Glutamatergic neuron (in vitro differentiated cells): ENCODE results near the gene WDTC1. TPM values are rescaled to one million over a fixed set of nuclear protein-coding genes. Genes with fewer than 3 reads are reported as not detected.

Experiments
- DNase-seq: peaks from one replicate; pipeline ENCODE4 v3.0.0; 2022
- H3K27ac Mint-ChIP-seq: one replicate; pipeline ENCODE4 v1.8.0; 2020; ENCODE audit warnings: mild to moderate bottlenecking, mixed read lengths, inconsistent platforms; ENCODE audit not compliant: unreplicated experiment
- H3K27me3 Mint-ChIP-seq: one replicate; pipeline ENCODE4 v1.8.0; 2020; ENCODE audit warnings: mild to moderate bottlenecking, moderate library complexity, mixed read lengths, inconsistent platforms; ENCODE audit not compliant: unreplicated experiment
- H3K36me3 Mint-ChIP-seq: one replicate; pipeline ENCODE4 v1.8.0; 2020; ENCODE audit warnings: mild to moderate bottlenecking, mixed read lengths, inconsistent platforms; ENCODE audit not compliant: unreplicated experiment
- H3K4me1 Mint-ChIP-seq: one replicate; pipeline ENCODE4 v1.8.0; 2020; ENCODE audit warnings: mild to moderate bottlenecking, low read depth, mixed read lengths, inconsistent platforms; ENCODE audit not compliant: unreplicated experiment
- H3K4me3 Mint-ChIP-seq: one replicate; pipeline ENCODE4 v1.8.0; 2020; ENCODE audit warnings: mild to moderate bottlenecking, mixed read lengths, inconsistent platforms; ENCODE audit not compliant: unreplicated experiment
- H3K9me3 Mint-ChIP-seq: one replicate; pipeline ENCODE4 v1.8.0; 2020; ENCODE audit warnings: mild to moderate bottlenecking, moderate library complexity, mixed read lengths, inconsistent platforms; ENCODE audit not compliant: unreplicated experiment
- CTCF ChIP-seq: fragments of 200-600 bp; sonication (generic); IDR thresholded peaks from one replicate; pipeline ENCODE4 v1.5.0; 2021; ENCODE audit not compliant: partially characterized antibody, unreplicated experiment
- total RNA-seq: library from RNA; stranded (reverse); fragmentation: NEBNext Ultra II Directional; extraction: Animal tissue kit (Norgen Biotek cat#: 25700); gene quantifications from one replicate; pipeline ENCODE4 v1.2.1, GENCODE V29; 2021; ENCODE audit not compliant: unreplicated experiment

WDTC1 gene
- total RNA-seq, 1 donor from 2014 or later, result 49.4 TPM

- DNase-seq, result no peak
- Mint-ChIP-seq H3K27me3 (no peaks in the 10 kb centered on the region), H3K4me1 (no peaks in the 10 kb centered on the region), H3K4me3 (no peak overlapping the region), H3K9me3 (peaks cover 1% of the 10 kb centered on the region), H3K27ac (no peak overlapping the region), H3K36me3 (no peaks in the 10 kb centered on the region)
- no peak for TF ChIP-seq CTCF
Observed at GRCh38 chr1:27253596-27253995, 19.2 kb downstream of the WDTC1 start.

- no peak overlapping the region for H3K4me3 Mint-ChIP-seq
- DNase-seq, result no peak
- H3K27me3 Mint-ChIP-seq, result no peaks in the 10 kb centered on the region
- H3K27ac Mint-ChIP-seq, result no peak overlapping the region
- no peaks in the 10 kb centered on the region for H3K4me1 Mint-ChIP-seq
- H3K36me3 Mint-ChIP-seq, result no peaks in the 10 kb centered on the region
- peaks cover 1% of the 10 kb centered on the region for H3K9me3 Mint-ChIP-seq
- TF ChIP-seq CTCF, result no peak
Observed at GRCh38 chr1:27255136-27255535, 20.7 kb downstream of the WDTC1 start.

GRCh38 chr1:27257155-27257554 lies 22.7 kb downstream of the WDTC1 start:
- H3K4me3 Mint-ChIP-seq, result no peak overlapping the region
- H3K36me3 Mint-ChIP-seq, result peaks cover 6% of the 10 kb centered on the region
- no peak for DNase-seq
- H3K9me3 Mint-ChIP-seq, result peaks cover 1% of the 10 kb centered on the region
- TF ChIP-seq CTCF, result no peak
- no peaks in the 10 kb centered on the region for H3K27me3 Mint-ChIP-seq
- H3K4me1 Mint-ChIP-seq, result no peaks in the 10 kb centered on the region
- H3K27ac Mint-ChIP-seq, result no peak overlapping the region

GRCh38 chr1:27258598-27258997 lies 24.2 kb downstream of the WDTC1 start:
- Mint-ChIP-seq H3K4me1 (no peaks in the 10 kb centered on the region), H3K9me3 (no peaks in the 10 kb centered on the region), H3K27me3 (no peaks in the 10 kb centered on the region), H3K4me3 (no peak overlapping the region), H3K27ac (no peak overlapping the region), H3K36me3 (peaks cover 6% of the 10 kb centered on the region)
- no peak for TF ChIP-seq CTCF
- DNase-seq, result no peak

- Mint-ChIP-seq H3K4me3 (no peak overlapping the region), H3K4me1 (no peaks in the 10 kb centered on the region), H3K27ac (no peak overlapping the region), H3K27me3 (peaks cover 4% of the 10 kb centered on the region), H3K9me3 (no peaks in the 10 kb centered on the region), H3K36me3 (peaks cover 5% of the 10 kb centered on the region)
- DNase-seq, result no peak
- no peak for TF ChIP-seq CTCF
Observed at GRCh38 chr1:27267153-27267552, 32.7 kb downstream of the WDTC1 start.
